Measurements from ENCODE around the gene COASY.
"Not testable (repeated sequence)": the region's sequence is repeated elsewhere in the genome, so short reads cannot be mapped to it uniquely, and the experiment has no call there.

The COASY gene

GRCh38 chr17:42574463-42574862, 12.5 kb downstream of the COASY start:
- DNase-seq (ENCODE audit: low read depth): no peak

- no peak for DNase-seq (ENCODE audit: low read depth)
Measured at GRCh38 chr17:42577140-42577531, 15.2 kb downstream of the COASY start.

GRCh38 chr17:42577532-42578281, 15.8 kb downstream of the COASY start, which contains the start of gene PSMC3IP:
TSS of gene PSMC3IP (minus strand) at chr17:42577729. CDS start at chr17:42577686, 43 bp downstream.
- DNase-seq (ENCODE audit: low read depth): peak; percentile 87

GRCh38 chr17:42578282-42578869, 16.4 kb downstream of the COASY start:
- peak; percentile 57 for DNase-seq (ENCODE audit: low read depth)

- no peak for DNase-seq (ENCODE audit: low read depth)
Measured at GRCh38 chr17:42579794-42580551, 18.0 kb downstream of the COASY start.

- no peak for DNase-seq (ENCODE audit: low read depth)
Measured at GRCh38 chr17:42581744-42582270, 19.9 kb downstream of the COASY start.

- no peak for DNase-seq (ENCODE audit: low read depth)
Measured at GRCh38 chr17:42584880-42585279, 22.9 kb downstream of the COASY start.

GRCh38 chr17:42585353-42585752, 23.4 kb downstream of the COASY start:
- DNase-seq (ENCODE audit: low read depth): no peak

- no peak for DNase-seq (ENCODE audit: low read depth)
Measured at GRCh38 chr17:42586514-42587230, 24.7 kb downstream of the COASY start.

GRCh38 chr17:42590886-42591285, 28.9 kb downstream of the COASY start:
- no peak for DNase-seq (ENCODE audit: low read depth)

- DNase-seq (ENCODE audit: low read depth): no peak
Measured at GRCh38 chr17:42591411-42591810, 29.5 kb downstream of the COASY start.

GRCh38 chr17:42596386-42596785, 34.4 kb downstream of the COASY start:
- DNase-seq (ENCODE audit: low read depth): no peak

- DNase-seq (ENCODE audit: low read depth): no peak
Measured at GRCh38 chr17:42598905-42599304, 37.0 kb downstream of the COASY start.

GRCh38 chr17:42603318-42603717, 41.4 kb downstream of the COASY start:
- DNase-seq (ENCODE audit: low read depth): no peak

- no peak for DNase-seq (ENCODE audit: low read depth)
Measured at GRCh38 chr17:42607769-42608168, 45.8 kb downstream of the COASY start.

GRCh38 chr17:42608305-42609181, 46.6 kb downstream of the COASY start:
- DNase-seq (ENCODE audit: low read depth): peak; percentile 1

GRCh38 chr17:42609182-42609813, 47.4 kb downstream of the COASY start, which contains the start of the genes RETREG3 and TUBG1:
TSS of gene RETREG3 (minus strand) at chr17:42609374. CDS start at chr17:42609324, 50 bp downstream.
TSS of gene TUBG1 (plus strand) at chr17:42609683. CDS start at chr17:42609738, 55 bp downstream.
- peak; percentile 99 for DNase-seq (ENCODE audit: low read depth)

- not testable (repeated sequence) for DNase-seq (ENCODE audit: low read depth)
Measured at GRCh38 chr17:42609814-42610801, 48.2 kb downstream of the COASY start.

GRCh38 chr17:42612013-42612412, 50.1 kb downstream of the COASY start:
- DNase-seq (ENCODE audit: low read depth): no peak

Measured in stimulated activated CD4-positive, alpha-beta T cell treated with anti-CD3 and anti-CD28 coated beads, Interleukin-2, amount 100 ng/mL, for 4 hours (primary cell).